DOHH2 (cell line): Measurements from ENCODE around the gene GRK1.

Experiments
- H3F3A ChIP-seq: fragments of 200-600 bp; sonication (generic), shearing (Covaris generic); 2 replicates; pipeline ENCODE4 v1.6.0; 2016; ENCODE audit warnings: antibody characterized with exemption, mild to moderate bottlenecking; ENCODE audit not compliant: control insufficient read depth, insufficient read depth
- H3K27ac ChIP-seq: fragments of 200-600 bp; sonication (generic); 2 replicates; pipeline ENCODE4 v1.5.1; 2014; ENCODE audit warnings: low read depth, mild to moderate bottlenecking, low read length, moderate library complexity
- H3K27me3 ChIP-seq: fragments of 200-600 bp; sonication (generic); 2 replicates; pipeline ENCODE4 v1.6.1; 2014; ENCODE audit warnings: mild to moderate bottlenecking, low read length, mixed read lengths; ENCODE audit not compliant: control insufficient read depth
- H3K36me3 ChIP-seq: fragments of 200-600 bp; sonication (generic); 2 replicates; pipeline ENCODE4 v1.6.1; 2014; ENCODE audit warnings: mild to moderate bottlenecking, low read length, moderate library complexity, mixed read lengths; ENCODE audit not compliant: control insufficient read depth
- H3K4me1 ChIP-seq: fragments of 200-600 bp; sonication (generic); 2 replicates; pipeline ENCODE4 v1.6.1; 2014; ENCODE audit warnings: mild to moderate bottlenecking, low read length, mixed read lengths; ENCODE audit not compliant: control insufficient read depth
- H3K4me2 ChIP-seq: fragments of 200-600 bp; sonication (generic); 2 replicates; pipeline ENCODE4 v1.6.0; 2014; ENCODE audit warnings: mild to moderate bottlenecking, low read length, moderate library complexity
- H3K4me3 ChIP-seq: fragments of 200-600 bp; sonication (generic); 2 replicates; pipeline ENCODE4 v1.5.1; 2014; ENCODE audit warnings: mild to moderate bottlenecking, low read length, mixed read lengths
- H3K79me2 ChIP-seq: fragments of 200-600 bp; sonication (generic); 2 replicates; pipeline ENCODE4 v1.6.1; 2014; ENCODE audit warnings: mild to moderate bottlenecking, low read length, mixed read lengths; ENCODE audit not compliant: control insufficient read depth
- H3K9me2 ChIP-seq: fragments of 200-600 bp; sonication (generic); replicated peaks from 2 replicates; pipeline ENCODE4 v1.6.1; 2014; ENCODE audit warnings: mild to moderate bottlenecking, low read length, mixed read lengths; ENCODE audit not compliant: control insufficient read depth
- H3K9me3 ChIP-seq: fragments of 200-600 bp; sonication (generic); 2 replicates; pipeline ENCODE4 v1.6.1; 2014; ENCODE audit warnings: antibody characterized with exemption, low read length, mixed read lengths; ENCODE audit not compliant: control insufficient read depth, insufficient read depth
- H4K20me1 ChIP-seq: fragments of 200-600 bp; sonication (generic); 2 replicates; pipeline ENCODE4 v1.6.0; 2014; ENCODE audit warnings: low read depth, mild to moderate bottlenecking, antibody characterized with exemption, low read length, moderate library complexity; ENCODE audit not compliant: control insufficient read depth, insufficient read depth
- CTCF ChIP-seq: fragments of 200-600 bp; sonication (generic); IDR thresholded peaks from one replicate; pipeline ENCODE4 v1.5.1; 2014; ENCODE audit warnings: antibody characterized with exemption, mild to moderate bottlenecking, low read depth, low read length; ENCODE audit not compliant: poor library complexity, severe bottlenecking
- EZH2phosphoT487 ChIP-seq: fragments of 200-600 bp; sonication (generic); IDR thresholded peaks from 2 replicates; pipeline ENCODE4 v1.6.1; 2017; ENCODE audit warnings: borderline replicate concordance, mild to moderate bottlenecking, antibody characterized with exemption, low read length, moderate library complexity, mixed read lengths

GRK1 gene

GRCh38 chr13:113771709-113772331 is 104.8 kb downstream of the GRK1 start:
- H3K4me3 ChIP-seq: no peak overlapping the region
- no peaks in the 10 kb centered on the region; the same call in 1 of the 2 replicates for H3K9me3 ChIP-seq
- TF ChIP-seq CTCF (no peak), EZH2phosphoT487 (no peak)
- no peaks in the 10 kb centered on the region for H3K79me2 ChIP-seq
- H3K4me1 ChIP-seq: no peaks in the 10 kb centered on the region
- no peaks in the 10 kb centered on the region for H3K36me3 ChIP-seq
- no peak overlapping the region for H3K27ac ChIP-seq
- no peak overlapping the region for H3K4me2 ChIP-seq
- no peaks in the 10 kb centered on the region for H4K20me1 ChIP-seq
- H3F3A ChIP-seq: no peaks in the 10 kb centered on the region
- no peaks in the 10 kb centered on the region for H3K9me2 ChIP-seq
- no peaks in the 10 kb centered on the region for H3K27me3 ChIP-seq

- H4K20me1 ChIP-seq: no peaks in the 10 kb centered on the region
- H3K36me3 ChIP-seq: no peaks in the 10 kb centered on the region
- H3K4me1 ChIP-seq: no peaks in the 10 kb centered on the region
- H3K4me3 ChIP-seq: no peak overlapping the region
- H3F3A ChIP-seq: no peaks in the 10 kb centered on the region
- H3K79me2 ChIP-seq: no peaks in the 10 kb centered on the region
- H3K4me2 ChIP-seq: no peak overlapping the region
- H3K27me3 ChIP-seq: 0 out of 2 replicates have a peak, but pooled peaks cover 3% of the 10 kb centered on the region
- no peak overlapping the region for H3K27ac ChIP-seq
- H3K9me3 ChIP-seq: no peaks in the 10 kb centered on the region; the same call in 1 of the 2 replicates
- H3K9me2 ChIP-seq: no peaks in the 10 kb centered on the region
- no peak for TF ChIP-seq CTCF
- no peak for TF ChIP-seq EZH2phosphoT487
Measured at GRCh38 chr13:113774177-113775107, 107.4 kb downstream of the GRK1 start.

DNA sequence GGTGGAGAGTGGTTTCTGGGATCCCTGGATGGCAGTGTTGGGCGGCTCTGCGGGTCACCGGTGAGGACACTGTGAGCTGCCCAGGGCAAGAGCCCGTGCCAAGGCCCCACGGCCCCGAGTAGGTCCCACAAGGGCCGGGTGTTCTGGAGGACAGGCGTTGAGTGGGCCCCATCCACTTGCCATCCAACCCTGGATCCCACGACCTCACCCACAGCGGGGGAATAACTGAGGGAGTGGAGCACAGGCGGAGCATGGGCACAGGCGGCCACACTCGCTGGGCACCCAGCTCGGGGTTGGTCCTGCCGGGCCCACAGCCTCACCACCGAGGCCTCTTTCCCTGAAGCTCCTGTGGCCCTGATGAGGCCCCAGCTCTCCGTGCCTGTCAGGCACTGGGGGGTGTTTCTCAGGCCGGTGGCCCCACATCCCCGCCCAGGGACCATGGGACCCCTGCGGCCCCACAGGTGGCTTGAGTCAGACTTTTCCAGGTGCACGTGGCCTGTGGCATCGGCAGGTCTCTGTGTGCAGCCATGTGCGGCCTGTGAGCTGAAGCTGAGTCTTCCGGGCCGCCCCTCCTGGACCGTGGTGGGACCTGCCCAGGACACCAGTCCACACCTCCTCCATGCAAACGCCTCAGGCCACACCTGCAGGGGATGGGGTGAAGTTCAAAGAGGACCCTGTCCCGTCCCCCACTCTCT is 108.6 kb downstream of the GRK1 start:
- H3K4me2 ChIP-seq: no peak overlapping the region
- H3K9me3 ChIP-seq: no peaks in the 10 kb centered on the region; the same call in 1 of the 2 replicates
- no peak overlapping the region for H3K27ac ChIP-seq
- H3K9me2 ChIP-seq: no peaks in the 10 kb centered on the region
- H3K27me3 ChIP-seq: peaks cover 6% of the 10 kb centered on the region; the same call in 1 of the 2 replicates
- H4K20me1 ChIP-seq: no peaks in the 10 kb centered on the region
- H3K4me1 ChIP-seq: no peaks in the 10 kb centered on the region
- H3F3A ChIP-seq: no peaks in the 10 kb centered on the region
- TF ChIP-seq EZH2phosphoT487 (no peak), CTCF (no peak)
- no peaks in the 10 kb centered on the region for H3K36me3 ChIP-seq
- no peak overlapping the region for H3K4me3 ChIP-seq
- H3K79me2 ChIP-seq: no peaks in the 10 kb centered on the region
